ENCODE data around the gene AK8.

GRCh38 chr9:132794730-132795380, 83.2 kb downstream of the AK8 start:
- TF ChIP-seq CTCF (IDR thresholded peaks at IDR 0.05) (no peak), POLR2A (IDR thresholded peaks at IDR 0.05) (no peak)

Measured in stomach (tissue), 4 donors.